K562 (cell line): ENCODE measurements around the gene PIGV. TPM values are rescaled to one million over a fixed set of nuclear protein-coding genes. Genes with fewer than 3 reads are reported as not detected.

Experiments
- ATAC-seq: fragments of 200-7000 bp; cut with Tn5 transposase; 3 replicates; pipeline ENCODE4 v1.9.1; 2020; ENCODE audit warnings: moderate library complexity
- BruUV-seq: library from RNA; stranded (reverse); fragments of 400-500 nt; replicated peaks from 2 replicates; lab custom pipeline; 2021; lab: Mats Ljungman, UMichigan
- CTCF ChIA-PET: fragments of 300-600 bp; formaldehyde crosslinking; extraction: SDS; loops from one replicate; lab custom pipeline; 2021; ENCODE audit warnings: low intra/inter-chr PET ratio; lab: Yijun Ruan, JAX
- POLR2A ChIA-PET: fragments of 300-600, 350-650 bp; sonication (Branson Sonifier 250); formaldehyde crosslinking; extraction: SDS; loops from one replicate; lab custom pipeline; 2021; ENCODE audit warnings: antibody characterized with exemption, inconsistent platforms; lab: Yijun Ruan, JAX
- DNase-seq, 4 experiments: peaks; one replicate each; pipeline versions ENCODE4 v3.0.0 to v3.0.0-alpha.2; 2011 to 2018; ENCODE audit warnings: low spot score in 3 of 4, mixed read lengths in 3 of 4; ENCODE audit errors: extremely low read depth in 1 of 4
- FAIRE-seq: peaks from 2 replicates; lab custom pipeline; 2011; peaks lifted over from hg19 to GRCh38; lab: Jason Lieb, UNC
- H2AFZ ChIP-seq: 2 replicates; pipeline ENCODE4 v1.6.0; 2011; ENCODE audit warnings: low read depth, low read length, control low read depth, inconsistent platforms
- H3K27ac ChIP-seq: fragments of 200-600 bp; 3 replicates; pipeline ENCODE4 v1.8.0; 2011; ENCODE audit warnings: low read depth, mild to moderate bottlenecking, control low read depth, inconsistent platforms, low read length, moderate library complexity, mixed read lengths; ENCODE audit errors: extremely low read depth
- H3K27me3 ChIP-seq, 2 experiments: fragments of 300-600 bp in 1 of 2; 2 replicates in 1 of 2; 3 replicates in 1 of 2; pipeline versions ENCODE4 v1.6.0 to v1.8.0; 2011; ENCODE audit warnings: inconsistent platforms in 2 of 2, low read length in 2 of 2, mild to moderate bottlenecking in 1 of 2, mixed read lengths in 1 of 2, moderate library complexity in 1 of 2; ENCODE audit not compliant: control insufficient read depth in 2 of 2, insufficient read depth in 2 of 2
- H3K36me3 ChIP-seq: fragments of 300-600 bp; 3 replicates; pipeline ENCODE4 v1.8.0; 2011; ENCODE audit warnings: mild to moderate bottlenecking, low read length, inconsistent platforms; ENCODE audit not compliant: control insufficient read depth, insufficient read depth
- H3K4me1 ChIP-seq, 2 experiments: fragments of 200-600 bp in 1 of 2; replicated peaks in 1 of 2; 2 replicates in 1 of 2; 3 replicates in 1 of 2; pipeline versions ENCODE4 v1.5.1 to v1.8.0; 2011; ENCODE audit warnings: inconsistent platforms in 2 of 2, low read length in 2 of 2, mild to moderate bottlenecking in 1 of 2, mixed read lengths in 1 of 2, moderate library complexity in 1 of 2; ENCODE audit not compliant: control insufficient read depth in 2 of 2, insufficient read depth in 2 of 2
- H3K4me2 ChIP-seq: 2 replicates; pipeline ENCODE4 v1.6.1; 2011; ENCODE audit warnings: low read length, control low read depth, inconsistent platforms, mixed read lengths; ENCODE audit not compliant: insufficient read depth
- H3K4me3 ChIP-seq: fragments of 200-600 bp; sonication (generic), shearing (Covaris generic); 2 replicates; pipeline ENCODE4 v1.5.1; 2016; ENCODE audit warnings: control low read depth, inconsistent platforms
- H3K79me2 ChIP-seq: fragments of 200-600 bp; 3 replicates; pipeline ENCODE4 v1.8.0; 2011; ENCODE audit warnings: low read length, inconsistent platforms; ENCODE audit not compliant: control insufficient read depth, insufficient read depth
- H3K9ac ChIP-seq, 2 experiments: 2 replicates each; pipeline versions ENCODE4 v1.6.0 to v1.6.1; 2011; ENCODE audit warnings: low read depth in 2 of 2, low read length in 2 of 2, control low read depth in 1 of 2, inconsistent platforms in 1 of 2, mild to moderate bottlenecking in 1 of 2, mixed read lengths in 1 of 2; ENCODE audit not compliant: insufficient read depth in 1 of 2
- H3K9me1 ChIP-seq: one replicate; pipeline ENCODE4 v1.6.0; 2011; ENCODE audit warnings: inconsistent platforms, mild to moderate bottlenecking, low read length, moderate library complexity; ENCODE audit not compliant: control insufficient read depth, insufficient read depth
- H3K9me3 ChIP-seq: replicated peaks from 2 replicates; pipeline ENCODE4 v1.5.1; 2011; ENCODE audit warnings: low read depth, low read length, inconsistent platforms; ENCODE audit not compliant: control insufficient read depth, insufficient read depth
- H4K20me1 ChIP-seq: replicated peaks from 2 replicates; pipeline ENCODE4 v1.6.1; 2011; ENCODE audit warnings: low read length, inconsistent platforms, mixed read lengths; ENCODE audit not compliant: control insufficient read depth, insufficient read depth
- GABPB2 ChIP-seq: fragments of 250-450 bp; sonication (Bioruptor Pico); conservative IDR thresholded peaks from 2 replicates; pipeline ENCODE4 v1.5.1; 2021; ENCODE audit warnings: mild to moderate bottlenecking
- HIVEP1 ChIP-seq: fragments of 250-450 bp; sonication (Bioruptor Pico); IDR thresholded peaks from 2 replicates; pipeline ENCODE4 v1.4.0; 2020; ENCODE audit warnings: mild to moderate bottlenecking
- KDM1A ChIP-seq, 2 experiments: fragments of 450-650 bp; IDR thresholded peaks; 2 replicates each; pipeline ENCODE4 v1.6.1; 2016; ENCODE audit warnings: mild to moderate bottlenecking in 2 of 2
- MAZ ChIP-seq, 2 experiments: fragments of 450-650 bp in 1 of 2; sonication (generic) in 1 of 2; formaldehyde crosslinking; IDR thresholded peaks in 1 of 2; conservative IDR thresholded peaks in 1 of 2; 2 replicates each; pipeline versions ENCODE4 v1.4.0 to v1.5.0; 2020; ENCODE audit warnings: mild to moderate bottlenecking in 1 of 2, missing genetic modification reagents in 1 of 2
- TAF1 ChIP-seq: IDR thresholded peaks from 2 replicates; pipeline ENCODE4 v1.6.1; 2011; ENCODE audit warnings: mild to moderate bottlenecking, low read length, moderate library complexity; ENCODE audit not compliant: insufficient read depth, control insufficient read depth, severe bottlenecking; ENCODE audit errors: extremely low read depth
- ZNF431 ChIP-seq: sonication (generic); formaldehyde crosslinking; IDR thresholded peaks from 2 replicates; pipeline ENCODE4 v1.8.0; 2022; ENCODE audit warnings: mild to moderate bottlenecking, missing genetic modification reagents
- ZNF609 ChIP-seq: sonication (generic); formaldehyde crosslinking; IDR thresholded peaks from 2 replicates; pipeline ENCODE4 v1.8.1; 2023; ENCODE audit warnings: missing genetic modification reagents, mild to moderate bottlenecking, borderline replicate concordance
- ZNF668 ChIP-seq: fragments of 250-450 bp; sonication (Bioruptor Pico); IDR thresholded peaks from 2 replicates; pipeline ENCODE4 v1.8.0; 2022; ENCODE audit warnings: mild to moderate bottlenecking, inconsistent platforms
- WGBS: fragments of 100-300 bp; shearing (Covaris generic); methylation state at CpG from one replicate; pipeline ENCODE4 v1.1.6; 2016; ENCODE audit warnings: low coverage, mixed read lengths; ENCODE audit not compliant: insufficient coverage; ENCODE audit errors: missing lambda C conversion rate; 5-methylcytosine and 5-hydroxymethylcytosine counted together
- in situ Hi-C: fragments of 300-500 bp; cut with MboI; formaldehyde crosslinking; loops from 4 replicates; pipeline ENCODE4 v1.15.0; 2018; ENCODE audit warnings: inconsistent platforms, mixed read lengths
- intact Hi-C: fragments of 100-400 bp; cut with micrococcal nuclease; formaldehyde crosslinking; loops from 2 replicates; pipeline ENCODE4 v1.14.2; 2022
- polyA plus RNA-seq, 8 experiments: library from polyadenylated mRNA; depleted of rRNA in 4 of 8; stranded (reverse) in 5 of 8; unstranded in 3 of 8; fragments of >200 nt; fragmentation: Nextera tagmentation in 2 of 8; fragmentation: Illumina TruSeq in 1 of 8; extraction: Ambion mirVana in 2 of 8; extraction: Trizol in 1 of 8; gene quantifications; 2 replicates each; pipeline versions ENCODE4 v1.2.1 to v1.2.3, GENCODE V29; 2011 to 2014; ENCODE audit warnings: inconsistent platforms in 1 of 8, missing spikeins in 1 of 8
- total RNA-seq, 7 experiments: library from RNA; depleted of rRNA in 6 of 7; stranded (reverse); fragments of >200 nt in 6 of 7; fragmentation: Illumina TruSeq in 2 of 7; extraction: Trizol in 2 of 7; gene quantifications; 2 replicates each; pipeline versions ENCODE4 v1.2.1 to v1.2.3, GENCODE V29; 2011 to 2021; ENCODE audit warnings: low replicate concordance in 1 of 7

PIGV gene
- total and polyA plus RNA-seq, 9 of the 15 experiments (the other 6 are each of a cell fraction or from before 2014, with no cell fraction given): 8.4 to 21.8 (median 11.7) TPM

GRCh38 chr1:26784886-26785285 is 2.9 kb upstream of the PIGV start:
- H3K27ac ChIP-seq: peak overlapping the region; percentile 61
- FAIRE-seq (no peak), ATAC-seq (no peak), DNase-seq (no peak)
- no TSS peak for BruUV-seq
- no peak overlapping the region for H2AFZ ChIP-seq
- peaks cover 74% of the 10 kb centered on the region for H3K79me2 ChIP-seq
- H3K4me1 ChIP-seq: peaks cover 53 to 75% of the 10 kb centered on the region in 2 experiments
- H4K20me1 ChIP-seq: peaks cover 6% of the 10 kb centered on the region; the same call in 1 of the 2 replicates
- no peak overlapping the region for H3K4me2 ChIP-seq
- WGBS: 74% methylated on average over 1 of the region's 1 CpG
- peak overlapping the region in 1 of 2 experiments; percentile 5; a peak in 2 of 4 replicates for H3K9ac ChIP-seq
- ChIA-PET POLR2A (interaction anchor here (0.5 to 9.2 kb wide), 14 partner anchors 8 to 294 kb away, joined by 3 to 112 read pairs (median 6); partner anchors contain the start of gene ARID1A), CTCF (no interaction called here)
- peaks cover 40% of the 10 kb centered on the region for H3K36me3 ChIP-seq
- no peaks in the 10 kb centered on the region for H3K9me3 ChIP-seq
- in situ Hi-C loops: no loop called here
- H3K27me3 ChIP-seq: no peaks in the 10 kb centered on the region
- peaks cover 4% of the 10 kb centered on the region for H3K9me1 ChIP-seq
- H3K4me3 ChIP-seq: no peak overlapping the region
- intact Hi-C loops: loop anchor here (5.0 kb wide), 1 partner anchor 298 kb away; no protein-coding TSS in a partner anchor
- TF ChIP-seq HIVEP1 (CRISPR knock-in tag): no peak
- no peak for TF ChIP-seq GABPB2 (CRISPR knock-in tag)
- no peak for TF ChIP-seq TAF1
- TF ChIP-seq ZNF609: no peak
- TF ChIP-seq ZNF431 (CRISPR knock-in tag): 0 out of 2 replicates have a peak, but pooled peaks have one; percentile 47
- peak in 1 of 2 experiments; percentile 17; a peak in 1 of 4 replicates for TF ChIP-seq KDM1A (IDR thresholded peaks at IDR 0.05)
- 0 out of 2 replicates have a peak, but pooled peaks have one; percentile 10 for TF ChIP-seq ZNF668 (CRISPR knock-in tag)
- TF ChIP-seq MAZ (CRISPR knock-in tag; conservative IDR thresholded peaks at IDR 0.05 in 1 of 2, IDR thresholded peaks at IDR 0.05 in 1 of 2): 0 out of 4 replicates have a peak, but pooled peaks of 1 of the 2 experiments have one; percentile 4
- TF ChIP-seq, all 486 proteins: peak for 4
